Hematopoietic multipotent progenitor cell treated with erythropoietin and hydrocortisone succinate and interleukin-3 and kit ligand, for 4 days (in vitro differentiated cells): ENCODE data around the gene RNU1-4.
"Not testable (repeated sequence)": the region's sequence is repeated elsewhere in the genome, so short reads cannot be mapped to it uniquely, and the experiment has no call there.

Experiments used
- DNase-seq: peaks from one replicate; pipeline ENCODE4 v3.0.0-alpha.2; 2015

RNU1-4 gene

GRCh38 chr1:16732254-16732896, 7.9 kb upstream of the RNU1-4 start:
- DNase-seq, result not testable (repeated sequence)

GRCh38 chr1:16741230-16741629, 914 bp downstream of the RNU1-4 start:
- not testable (repeated sequence) for DNase-seq

- not testable (repeated sequence) for DNase-seq
These were observed 7.3 kb downstream of the RNU1-4 start for GRCh38 chr1:16747660-16748059.

- not testable (repeated sequence) for DNase-seq
These were observed 8.4 kb downstream of the RNU1-4 start for GRCh38 chr1:16748710-16749109.

- not testable (repeated sequence) for DNase-seq
These were observed 9.9 kb downstream of the RNU1-4 start for GRCh38 chr1:16749910-16750888.

GRCh38 chr1:16752770-16753169, 12.5 kb downstream of the RNU1-4 start:
- not testable (repeated sequence) for DNase-seq

GRCh38 chr1:16755385-16755784, 15.1 kb downstream of the RNU1-4 start:
- DNase-seq, result not testable (repeated sequence)

- not testable (repeated sequence) for DNase-seq
These were observed 15.6 kb downstream of the RNU1-4 start for GRCh38 chr1:16755932-16756331.

- not testable (repeated sequence) for DNase-seq
These were observed 17.3 kb downstream of the RNU1-4 start for GRCh38 chr1:16757574-16757973.

GRCh38 chr1:16758060-16758459, 17.7 kb downstream of the RNU1-4 start:
- DNase-seq, result not testable (repeated sequence)

- DNase-seq, result not testable (repeated sequence)
These were observed 18.8 kb downstream of the RNU1-4 start for GRCh38 chr1:16759041-16759493.

GRCh38 chr1:16759650-16760455, 19.5 kb downstream of the RNU1-4 start:
- DNase-seq, result not testable (repeated sequence)

GRCh38 chr1:16760456-16760765, 20.1 kb downstream of the RNU1-4 start:
- DNase-seq, result not testable (repeated sequence)

GRCh38 chr1:16760801-16761200, 20.5 kb downstream of the RNU1-4 start:
- DNase-seq, result not testable (repeated sequence)

GRCh38 chr1:16764248-16764819, 24.0 kb downstream of the RNU1-4 start:
- not testable (repeated sequence) for DNase-seq

- not testable (repeated sequence) for DNase-seq
These were observed 24.7 kb downstream of the RNU1-4 start for GRCh38 chr1:16764820-16765655.

GRCh38 chr1:16765731-16766605, 25.7 kb downstream of the RNU1-4 start:
- DNase-seq, result not testable (repeated sequence)

GRCh38 chr1:16766689-16767256, 26.5 kb downstream of the RNU1-4 start:
- not testable (repeated sequence) for DNase-seq

GRCh38 chr1:16770139-16770759, 29.9 kb downstream of the RNU1-4 start:
- not testable (repeated sequence) for DNase-seq
